Choroid plexus epithelial cell (primary cell): Measurements from ENCODE around the gene ETV1.
A peak's percentile ranks its signal among the peaks of the same experiment; 100 is the strongest.

ENCODE experiments used
- DNase-seq: peaks from one replicate; pipeline ENCODE4 v3.0.0-alpha.2; 2010; ENCODE audit warnings: low read depth
- H3K4me3 ChIP-seq: 2 replicates; pipeline ENCODE4 v1.5.1; 2011; ENCODE audit warnings: low read depth, mild to moderate bottlenecking, control low read depth, low read length, moderate library complexity
- CTCF ChIP-seq: conservative IDR thresholded peaks from 2 replicates; pipeline ENCODE4 v1.5.1; 2011; ENCODE audit warnings: low read depth, mild to moderate bottlenecking, control low read depth, inconsistent platforms, low read length, moderate library complexity

The ETV1 gene

DNA sequence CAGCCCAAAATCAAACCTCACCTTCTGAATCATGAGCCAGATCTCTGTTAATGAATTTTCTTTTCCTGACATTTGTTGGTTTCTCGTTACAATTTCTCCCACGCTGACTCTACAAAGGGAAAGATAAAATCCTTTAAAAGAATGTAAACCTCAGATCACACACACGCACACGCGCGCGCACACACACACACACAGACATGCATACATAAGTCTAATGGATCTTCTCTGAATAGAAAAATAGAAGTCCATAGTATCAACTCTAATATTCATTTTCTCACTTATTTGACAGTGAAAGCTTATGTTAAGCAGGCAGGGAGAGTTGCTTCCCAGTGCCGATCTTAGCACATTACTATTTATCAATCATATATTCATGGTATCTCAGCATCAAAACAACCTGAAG, 1.4 kb downstream of the ETV1 start:
- TF ChIP-seq CTCF: no peak
- peak; percentile 82 for DNase-seq
- peak overlapping the region; percentile 87 for H3K4me3 ChIP-seq

- H3K4me3 ChIP-seq: peak overlapping the region; percentile 87
Measured at GRCh38 chr7:13987395-13987794, 2.1 kb downstream of the ETV1 start.

GRCh38 chr7:13986208-13986607, 3.3 kb downstream of the ETV1 start:
- no peak for TF ChIP-seq CTCF
- no peak for DNase-seq
- H3K4me3 ChIP-seq: peak overlapping the region; percentile 17

More at GRCh38 chr7:13987395-13987794, 2.1 kb downstream of the ETV1 start:
- no peak for DNase-seq
- TF ChIP-seq CTCF: no peak

- DNase-seq: no peak
- no peak for TF ChIP-seq CTCF
- H3K4me3 ChIP-seq: peak overlapping the region; percentile 20
Measured at GRCh38 chr7:13984831-13985685, 4.4 kb downstream of the ETV1 start.

- no peak for DNase-seq
- no peak overlapping the region for H3K4me3 ChIP-seq
- no peak for TF ChIP-seq CTCF
Measured at GRCh38 chr7:13984061-13984460, 5.4 kb downstream of the ETV1 start.

- peak; percentile 65 for DNase-seq
- TF ChIP-seq CTCF: no peak
- H3K4me3 ChIP-seq: no peak overlapping the region
Measured at GRCh38 chr7:13982940-13983677, 6.4 kb downstream of the ETV1 start.

DNA sequence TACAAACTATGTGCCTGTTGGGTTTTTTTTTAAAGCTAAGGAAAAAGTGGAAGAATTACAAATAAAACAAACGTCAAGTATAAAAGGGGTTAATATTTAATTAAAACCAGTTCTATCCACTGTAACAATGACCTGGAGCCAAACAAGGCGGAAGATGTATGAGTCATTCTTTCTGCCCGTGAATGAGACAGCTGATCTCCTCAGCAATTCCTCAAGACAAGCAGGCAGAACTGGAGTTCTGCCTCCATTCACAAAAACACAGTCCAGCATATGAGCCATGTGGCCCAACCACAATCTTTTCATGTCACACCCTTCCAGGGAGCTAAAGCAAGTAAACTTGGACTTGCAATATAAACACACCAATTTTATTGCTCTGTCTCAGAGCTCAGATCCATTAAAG, 8.4 kb downstream of the ETV1 start:
- no peak for TF ChIP-seq CTCF
- DNase-seq: peak; percentile 99
- no peak overlapping the region for H3K4me3 ChIP-seq
